Measurements from ENCODE around the gene ST7. TPM values are rescaled to one million over a fixed set of nuclear protein-coding genes. Genes with fewer than 3 reads are reported as not detected.

The ST7 gene
- total RNA-seq, 1 donor from 2014 or later = 107 TPM

DNA sequence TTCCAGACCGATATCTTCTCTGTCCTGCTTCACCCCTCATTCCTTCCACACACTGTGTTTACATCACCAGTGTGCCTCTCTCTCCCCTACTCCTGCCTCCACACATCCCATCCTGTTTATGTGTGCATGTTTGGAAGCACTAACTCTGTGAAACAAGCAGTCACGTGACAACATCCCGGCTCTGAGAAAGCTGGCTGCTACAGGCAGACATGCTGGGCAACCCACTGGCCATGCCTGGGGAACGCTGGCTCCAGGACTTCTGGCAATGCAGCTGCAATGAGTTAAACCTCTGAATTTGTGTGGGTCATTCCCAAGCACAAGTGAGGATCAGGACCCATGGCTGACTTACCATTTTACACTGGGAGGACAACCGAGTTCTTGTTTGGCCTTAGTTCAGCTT, 295.5 kb downstream of the ST7 start:
- H3K27ac Mint-ChIP-seq (ENCODE audit: unreplicated experiment) = no peak overlapping the region
- DNase-seq = no peak
- TF ChIP-seq, protein P1, sequence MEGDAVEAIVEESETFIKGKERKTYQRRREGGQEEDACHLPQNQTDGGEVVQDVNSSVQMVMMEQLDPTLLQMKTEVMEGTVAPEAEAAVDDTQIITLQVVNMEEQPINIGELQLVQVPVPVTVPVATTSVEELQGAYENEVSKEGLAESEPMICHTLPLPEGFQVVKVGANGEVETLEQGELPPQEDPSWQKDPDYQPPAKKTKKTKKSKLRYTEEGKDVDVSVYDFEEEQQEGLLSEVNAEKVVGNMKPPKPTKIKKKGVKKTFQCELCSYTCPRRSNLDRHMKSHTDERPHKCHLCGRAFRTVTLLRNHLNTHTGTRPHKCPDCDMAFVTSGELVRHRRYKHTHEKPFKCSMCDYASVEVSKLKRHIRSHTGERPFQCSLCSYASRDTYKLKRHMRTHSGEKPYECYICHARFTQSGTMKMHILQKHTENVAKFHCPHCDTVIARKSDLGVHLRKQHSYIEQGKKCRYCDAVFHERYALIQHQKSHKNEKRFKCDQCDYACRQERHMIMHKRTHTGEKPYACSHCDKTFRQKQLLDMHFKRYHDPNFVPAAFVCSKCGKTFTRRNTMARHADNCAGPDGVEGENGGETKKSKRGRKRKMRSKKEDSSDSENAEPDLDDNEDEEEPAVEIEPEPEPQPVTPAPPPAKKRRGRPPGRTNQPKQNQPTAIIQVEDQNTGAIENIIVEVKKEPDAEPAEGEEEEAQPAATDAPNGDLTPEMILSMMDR (IDR thresholded peaks at IDR 0.05; ENCODE audit: partially characterized antibody, unreplicated experiment) = no peak
- peaks cover 19% of the 10 kb centered on the region for H3K36me3 Mint-ChIP-seq (ENCODE audit: unreplicated experiment)
- peaks cover 1% of the 10 kb centered on the region for H3K4me1 Mint-ChIP-seq (ENCODE audit: low read depth, unreplicated experiment)
- H3K4me3 Mint-ChIP-seq (ENCODE audit: unreplicated experiment) = no peak overlapping the region
- no peaks in the 10 kb centered on the region for H3K27me3 Mint-ChIP-seq (ENCODE audit: unreplicated experiment)
- H3K9me3 Mint-ChIP-seq (ENCODE audit: unreplicated experiment) = peaks cover 2% of the 10 kb centered on the region

DNA sequence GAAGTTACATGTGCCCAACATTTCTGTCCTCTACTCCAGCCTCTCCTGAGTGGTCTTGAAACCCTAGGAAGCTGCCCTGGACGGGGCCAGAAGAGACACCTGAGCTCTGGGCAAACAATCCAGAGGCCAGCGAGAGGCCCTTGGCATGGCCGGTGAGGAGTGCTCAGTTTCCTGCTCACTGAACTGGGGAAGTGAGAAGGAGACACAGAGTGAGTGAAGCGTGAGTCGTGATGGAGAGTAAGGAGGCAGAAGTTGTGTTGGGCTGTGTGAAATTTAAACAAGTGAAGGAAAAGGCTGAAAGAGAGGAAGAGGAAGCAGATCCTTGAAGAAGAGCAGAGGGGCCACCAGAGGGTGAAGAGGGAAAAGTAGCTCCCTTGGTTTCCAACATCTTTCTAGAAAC, 296.4 kb downstream of the ST7 start:
- Mint-ChIP-seq H3K4me1 (ENCODE audit: low read depth, unreplicated experiment) (peaks cover 1% of the 10 kb centered on the region), H3K27me3 (ENCODE audit: unreplicated experiment) (no peaks in the 10 kb centered on the region), H3K36me3 (ENCODE audit: unreplicated experiment) (peaks cover 19% of the 10 kb centered on the region), H3K9me3 (ENCODE audit: unreplicated experiment) (peaks cover 2% of the 10 kb centered on the region), H3K27ac (ENCODE audit: unreplicated experiment) (no peak overlapping the region), H3K4me3 (ENCODE audit: unreplicated experiment) (no peak overlapping the region)
- TF ChIP-seq, protein P1 (IDR thresholded peaks at IDR 0.05; ENCODE audit: partially characterized antibody, unreplicated experiment) = no peak
- DNase-seq = no peak

DNA sequence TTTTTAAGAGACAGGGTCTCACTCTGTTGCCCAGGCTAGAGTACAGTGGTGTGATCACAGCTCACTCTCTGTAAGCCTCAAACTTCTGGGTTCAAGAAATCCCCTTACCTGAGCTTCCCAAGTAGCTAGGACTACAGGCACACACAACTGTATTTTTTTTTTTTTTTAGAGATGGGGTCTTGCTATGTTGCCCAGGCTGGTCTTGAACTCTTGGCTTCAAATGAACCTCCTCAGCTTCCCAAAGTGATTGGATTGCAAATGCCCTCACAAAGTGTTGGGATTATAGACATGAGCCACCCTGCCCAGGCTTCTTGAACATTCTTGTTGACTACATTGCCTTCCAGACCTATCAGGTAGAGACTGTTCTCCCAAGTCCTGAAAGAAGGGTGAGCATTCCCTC, 296.9 kb downstream of the ST7 start:
- no peak overlapping the region for H3K27ac Mint-ChIP-seq (ENCODE audit: unreplicated experiment)
- H3K27me3 Mint-ChIP-seq (ENCODE audit: unreplicated experiment) = no peaks in the 10 kb centered on the region
- H3K4me3 Mint-ChIP-seq (ENCODE audit: unreplicated experiment) = no peak overlapping the region
- TF ChIP-seq, protein P1 (IDR thresholded peaks at IDR 0.05; ENCODE audit: partially characterized antibody, unreplicated experiment) = no peak
- H3K4me1 Mint-ChIP-seq (ENCODE audit: low read depth, unreplicated experiment) = peaks cover 1% of the 10 kb centered on the region
- H3K36me3 Mint-ChIP-seq (ENCODE audit: unreplicated experiment) = peaks cover 19% of the 10 kb centered on the region
- DNase-seq = no peak
- H3K9me3 Mint-ChIP-seq (ENCODE audit: unreplicated experiment) = peaks cover 2% of the 10 kb centered on the region

DNA sequence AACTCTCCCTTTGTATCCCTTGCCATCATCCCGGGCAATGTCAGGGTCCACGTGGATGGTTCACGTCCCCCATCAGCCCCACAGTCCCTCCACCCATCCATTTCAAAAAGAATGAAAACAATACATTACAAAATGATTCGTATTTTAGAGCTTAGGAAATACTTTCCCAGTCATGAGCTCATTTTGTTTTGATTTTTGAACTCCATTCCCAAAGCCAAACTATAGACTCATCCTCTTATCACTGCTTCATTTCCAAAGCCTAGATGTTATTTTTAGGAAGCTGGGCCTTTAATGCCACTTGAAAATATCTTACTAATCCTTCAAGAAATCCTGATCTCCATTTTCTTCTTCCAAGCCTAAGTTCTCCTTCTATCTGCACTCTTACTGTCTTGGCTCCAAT, 297.5 kb downstream of the ST7 start:
- no peak overlapping the region for H3K4me3 Mint-ChIP-seq (ENCODE audit: unreplicated experiment)
- DNase-seq = no peak
- no peaks in the 10 kb centered on the region for H3K27me3 Mint-ChIP-seq (ENCODE audit: unreplicated experiment)
- TF ChIP-seq, protein P1 (IDR thresholded peaks at IDR 0.05; ENCODE audit: partially characterized antibody, unreplicated experiment) = no peak
- peaks cover 2% of the 10 kb centered on the region for H3K9me3 Mint-ChIP-seq (ENCODE audit: unreplicated experiment)
- no peak overlapping the region for H3K27ac Mint-ChIP-seq (ENCODE audit: unreplicated experiment)
- H3K36me3 Mint-ChIP-seq (ENCODE audit: unreplicated experiment) = peaks cover 14% of the 10 kb centered on the region
- peaks cover 1% of the 10 kb centered on the region for H3K4me1 Mint-ChIP-seq (ENCODE audit: low read depth, unreplicated experiment)

DNA sequence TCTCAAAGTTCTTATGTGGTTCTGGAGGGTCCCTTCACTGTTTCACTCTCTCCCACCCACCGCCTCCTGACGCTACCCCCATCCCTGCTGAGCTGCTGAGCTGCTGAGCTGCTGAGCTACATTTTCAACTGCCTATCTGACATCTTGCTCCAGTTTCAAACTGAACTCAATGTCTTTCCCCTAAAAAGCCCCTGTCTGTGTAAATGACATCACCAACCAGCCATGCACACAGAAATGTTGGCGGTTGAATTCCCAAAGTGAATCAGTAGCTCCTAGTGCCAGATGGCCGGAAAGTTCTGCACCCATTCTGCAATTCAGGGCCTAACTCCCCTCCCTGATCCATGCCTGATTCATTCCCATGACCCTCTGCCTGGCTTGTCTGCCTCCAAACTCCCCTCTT, 298.4 kb downstream of the ST7 start:
- Mint-ChIP-seq H3K4me1 (ENCODE audit: low read depth, unreplicated experiment) (peaks cover 1% of the 10 kb centered on the region), H3K27ac (ENCODE audit: unreplicated experiment) (no peak overlapping the region), H3K36me3 (ENCODE audit: unreplicated experiment) (peaks cover 10% of the 10 kb centered on the region), H3K4me3 (ENCODE audit: unreplicated experiment) (no peak overlapping the region), H3K27me3 (ENCODE audit: unreplicated experiment) (no peaks in the 10 kb centered on the region), H3K9me3 (ENCODE audit: unreplicated experiment) (peaks cover 2% of the 10 kb centered on the region)
- TF ChIP-seq, protein P1 (IDR thresholded peaks at IDR 0.05; ENCODE audit: partially characterized antibody, unreplicated experiment) = no peak
- no peak for DNase-seq
